ACC112 (cell line): ENCODE results near the gene SLC27A1.

Source experiments
- H2AFZ ChIP-seq: fragments of 200-600 bp; sonication (generic); one replicate; pipeline ENCODE4 v1.6.0; 2017; ENCODE audit warnings: antibody characterized with exemption, low read length; ENCODE audit not compliant: unreplicated experiment
- H3K27ac ChIP-seq: fragments of 200-600 bp; sonication (generic); 2 replicates; pipeline ENCODE4 v1.5.1; 2014; ENCODE audit warnings: low read depth, mild to moderate bottlenecking, antibody characterized with exemption, low read length, moderate library complexity
- H3K27me3 ChIP-seq: fragments of 200-600 bp; sonication (generic); 2 replicates; pipeline ENCODE4 v1.6.1; 2014; ENCODE audit warnings: mild to moderate bottlenecking, antibody characterized with exemption, low read length, moderate library complexity, mixed read lengths; ENCODE audit not compliant: insufficient read depth
- H3K36me3 ChIP-seq: fragments of 200-600 bp; sonication (generic); 2 replicates; pipeline ENCODE4 v1.6.1; 2016; ENCODE audit warnings: mild to moderate bottlenecking, antibody characterized with exemption, low read length, moderate library complexity, mixed read lengths; ENCODE audit not compliant: insufficient read depth
- H3K4me1 ChIP-seq: fragments of 200-600 bp; sonication (generic); one replicate; pipeline ENCODE4 v1.6.1; 2016; ENCODE audit warnings: low read length, mixed read lengths; ENCODE audit not compliant: insufficient read depth, unreplicated experiment, control insufficient read depth
- H3K4me3 ChIP-seq: fragments of 200-600 bp; sonication (generic); 2 replicates; pipeline ENCODE4 v1.5.1; 2014; ENCODE audit warnings: mild to moderate bottlenecking, low read depth, low read length
- H3K79me2 ChIP-seq: fragments of 200-600 bp; sonication (generic); one replicate; pipeline ENCODE4 v1.6.0; 2016; ENCODE audit warnings: low read length; ENCODE audit not compliant: control insufficient read depth, unreplicated experiment, insufficient read depth

Gene SLC27A1

GRCh38 chr19:17470068-17470841 is at the start of gene SLC27A1:
TSS of gene SLC27A1 (plus strand) at chr19:17470524. CDS start at chr19:17470541, 17 bp downstream.
- Histone ChIP-seq H3K27ac (peak within 1 kb of the TSS; percentile 52), H3K4me1 (peaks cover 8% of the 10 kb centered on the region), H2AFZ (peak within 1 kb of the TSS; percentile 94)

GRCh38 chr19:17421942-17422341 is 48.4 kb upstream of the SLC27A1 start:
- Histone ChIP-seq H3K27ac (no peak overlapping the region), H2AFZ (no peak overlapping the region), H3K79me2 (no peaks in the 10 kb centered on the region), H3K4me1 (peaks cover 5% of the 10 kb centered on the region), H3K27me3 (no peaks in the 10 kb centered on the region), H3K36me3 (no peaks in the 10 kb centered on the region), H3K4me3 (no peak overlapping the region)

More at GRCh38 chr19:17470068-17470841, at the start of gene SLC27A1:
- Histone ChIP-seq H3K79me2 (no peaks in the 10 kb centered on the region), H3K4me3 (peak within 1 kb of the TSS; percentile 87), H3K27me3 (no peaks in the 10 kb centered on the region), H3K36me3 (no peaks in the 10 kb centered on the region)

GRCh38 chr19:17423429-17424208 is 46.7 kb upstream of the SLC27A1 start:
- H3K27me3 ChIP-seq, result no peaks in the 10 kb centered on the region
- H3K27ac ChIP-seq, result no peak overlapping the region
- no peaks in the 10 kb centered on the region for H3K79me2 ChIP-seq
- H3K4me3 ChIP-seq, result no peak overlapping the region
- peaks cover 5% of the 10 kb centered on the region for H3K4me1 ChIP-seq
- H2AFZ ChIP-seq, result no peak overlapping the region
- H3K36me3 ChIP-seq, result no peaks in the 10 kb centered on the region

GRCh38 chr19:17424743-17425365 is 45.5 kb upstream of the SLC27A1 start:
- no peak overlapping the region for H3K4me3 ChIP-seq
- no peak overlapping the region for H3K27ac ChIP-seq
- H3K79me2 ChIP-seq, result no peaks in the 10 kb centered on the region
- H2AFZ ChIP-seq, result no peak overlapping the region
- H3K36me3 ChIP-seq, result no peaks in the 10 kb centered on the region
- no peaks in the 10 kb centered on the region for H3K4me1 ChIP-seq
- no peaks in the 10 kb centered on the region for H3K27me3 ChIP-seq

- Histone ChIP-seq H3K79me2 (no peaks in the 10 kb centered on the region), H3K27ac (no peak overlapping the region), H2AFZ (no peak overlapping the region), H3K4me3 (no peak overlapping the region), H3K36me3 (no peaks in the 10 kb centered on the region), H3K4me1 (no peaks in the 10 kb centered on the region), H3K27me3 (no peaks in the 10 kb centered on the region)
These were observed 40.6 kb upstream of the SLC27A1 start for GRCh38 chr19:17429641-17430113.

- Histone ChIP-seq H3K27ac (no peak overlapping the region), H2AFZ (no peak overlapping the region), H3K4me3 (no peak overlapping the region), H3K4me1 (no peaks in the 10 kb centered on the region), H3K36me3 (no peaks in the 10 kb centered on the region), H3K79me2 (no peaks in the 10 kb centered on the region), H3K27me3 (no peaks in the 10 kb centered on the region)
These were observed 38.9 kb upstream of the SLC27A1 start for GRCh38 chr19:17431417-17431816.

- no peaks in the 10 kb centered on the region for H3K79me2 ChIP-seq
- H3K27ac ChIP-seq, result no peak overlapping the region
- no peak overlapping the region for H2AFZ ChIP-seq
These were observed 35.1 kb upstream of the SLC27A1 start for GRCh38 chr19:17435218-17435617.

GRCh38 chr19:17436094-17436873 is 34.0 kb upstream of the SLC27A1 start:
- Histone ChIP-seq H3K27ac (no peak overlapping the region), H3K79me2 (no peaks in the 10 kb centered on the region), H3K27me3 (no peaks in the 10 kb centered on the region), H2AFZ (no peak overlapping the region), H3K4me3 (no peak overlapping the region), H3K36me3 (no peaks in the 10 kb centered on the region), H3K4me1 (no peaks in the 10 kb centered on the region)

More at GRCh38 chr19:17435218-17435617, 35.1 kb upstream of the SLC27A1 start:
- H3K4me1 ChIP-seq, result no peaks in the 10 kb centered on the region
- no peak overlapping the region for H3K4me3 ChIP-seq
- H3K36me3 ChIP-seq, result no peaks in the 10 kb centered on the region
- no peaks in the 10 kb centered on the region for H3K27me3 ChIP-seq

- Histone ChIP-seq H3K4me1 (no peaks in the 10 kb centered on the region), H2AFZ (no peak overlapping the region), H3K4me3 (no peak overlapping the region), H3K27ac (no peak overlapping the region), H3K79me2 (no peaks in the 10 kb centered on the region), H3K27me3 (no peaks in the 10 kb centered on the region), H3K36me3 (no peaks in the 10 kb centered on the region)
These were observed 33.5 kb upstream of the SLC27A1 start for GRCh38 chr19:17436874-17437267.
